Stimulated activated effector memory CD8-positive, alpha-beta T cell treated with anti-CD3 and anti-CD28 coated beads, Interleukin-12 subunit alpha, Interleukin-12 subunit beta, amount 100 ng/mL, for 72 hours (primary cell): ENCODE results near the gene RASD1.
A peak's percentile ranks its signal among the peaks of the same experiment; 100 is the strongest.

Experiments
- ATAC-seq: fragments of 150-1000 bp; cut with Tn5 transposase; 2 replicates; pipeline ENCODE4 v1.10.0; 2021
- DNase-seq, 2 donors: peaks; one replicate each; pipeline ENCODE4 v3.0.0; 2021 to 2022; ENCODE audit warnings: low spot score in 2 of 2
- H3K27ac Mint-ChIP-seq: one replicate; pipeline ENCODE4 v1.8.0; 2022; ENCODE audit warnings: mild to moderate bottlenecking, mixed read lengths
- H3K36me3 Mint-ChIP-seq: one replicate; pipeline ENCODE4 v1.8.0; 2022; ENCODE audit warnings: mild to moderate bottlenecking, mixed read lengths
- H3K4me1 Mint-ChIP-seq: one replicate; pipeline ENCODE4 v1.8.0; 2022; ENCODE audit warnings: mixed read lengths
- H3K4me3 Mint-ChIP-seq: one replicate; pipeline ENCODE4 v1.8.0; 2022; ENCODE audit warnings: mild to moderate bottlenecking, mixed read lengths
- H3K9me3 Mint-ChIP-seq: one replicate; pipeline ENCODE4 v1.8.0; 2022; ENCODE audit warnings: mixed read lengths

Gene RASD1

GRCh38 chr17:17532991-17533390 lies 36.8 kb upstream of the RASD1 start:
- ATAC-seq = no peak

DNA sequence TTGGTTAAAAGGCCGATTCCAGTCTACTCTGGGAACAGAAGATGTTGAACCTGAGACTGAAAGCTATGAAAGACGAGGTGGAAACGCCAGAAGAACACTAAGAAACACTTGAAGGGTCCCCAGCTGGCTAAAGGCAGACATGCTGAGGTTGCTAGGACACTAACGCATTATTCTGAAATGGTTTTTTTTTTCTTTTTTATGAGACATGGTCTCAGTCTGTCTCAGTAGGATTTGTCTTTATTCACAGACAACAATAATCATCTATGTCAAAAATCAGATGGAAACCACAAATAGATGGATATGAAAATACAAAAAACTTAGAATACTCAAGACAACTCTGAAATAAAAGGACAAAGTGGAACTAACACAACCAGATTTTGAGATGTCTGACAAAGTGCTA lies 35.0 kb upstream of the RASD1 start:
- Mint-ChIP-seq H3K4me1 (no peaks in the 10 kb centered on the region), H3K27ac (no peak overlapping the region), H3K9me3 (no peaks in the 10 kb centered on the region), H3K4me3 (no peak overlapping the region), H3K36me3 (no peaks in the 10 kb centered on the region)
- no peak for ATAC-seq
- no peak for DNase-seq

More at GRCh38 chr17:17532991-17533390, 36.8 kb upstream of the RASD1 start:
- no peaks in the 10 kb centered on the region for H3K9me3 Mint-ChIP-seq
- H3K4me1 Mint-ChIP-seq = no peaks in the 10 kb centered on the region
- H3K36me3 Mint-ChIP-seq = no peaks in the 10 kb centered on the region
- DNase-seq = no peak
- no peak overlapping the region for H3K27ac Mint-ChIP-seq
- no peak overlapping the region for H3K4me3 Mint-ChIP-seq

GRCh38 chr17:17528696-17529652 lies 32.8 kb upstream of the RASD1 start:
- Mint-ChIP-seq H3K9me3 (no peaks in the 10 kb centered on the region), H3K4me1 (no peaks in the 10 kb centered on the region), H3K4me3 (no peak overlapping the region), H3K27ac (no peak overlapping the region), H3K36me3 (no peaks in the 10 kb centered on the region)
- ATAC-seq = no peak
- DNase-seq = no peak

DNA sequence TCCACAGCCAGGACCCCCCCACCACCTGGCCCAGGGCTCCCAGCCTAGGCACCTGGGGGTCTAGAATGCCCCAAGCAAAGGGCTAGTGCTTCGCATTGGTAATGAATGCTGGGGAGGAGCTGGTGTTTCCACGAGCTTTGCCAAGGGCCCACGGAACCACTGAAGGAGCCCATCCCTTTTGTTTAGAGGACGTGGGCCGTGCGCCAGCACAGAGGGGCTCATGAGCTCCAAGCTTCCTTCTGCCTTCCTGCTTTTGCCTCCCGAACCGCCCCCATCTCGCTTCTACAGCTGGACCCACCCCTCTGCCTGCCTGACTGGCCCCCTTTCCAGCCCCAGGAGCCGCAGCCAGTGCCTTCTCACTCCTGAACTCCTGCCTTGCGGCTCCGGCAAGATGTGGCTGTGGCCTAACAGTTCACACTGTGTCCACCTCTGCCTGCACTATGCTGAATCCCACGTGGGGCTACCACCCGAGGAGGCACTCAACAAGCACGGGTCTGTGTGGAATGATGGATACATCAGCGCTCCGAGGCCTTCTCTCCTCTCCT lies 31.8 kb upstream of the RASD1 start:
- Mint-ChIP-seq H3K4me1 (no peaks in the 10 kb centered on the region), H3K4me3 (no peak overlapping the region), H3K36me3 (no peaks in the 10 kb centered on the region), H3K9me3 (no peaks in the 10 kb centered on the region), H3K27ac (no peak overlapping the region)
- ATAC-seq (no peak), DNase-seq (no peak)

GRCh38 chr17:17527534-17527933 lies 31.3 kb upstream of the RASD1 start:
- no peak overlapping the region for H3K4me3 Mint-ChIP-seq
- H3K4me1 Mint-ChIP-seq = no peaks in the 10 kb centered on the region
- no peak for ATAC-seq

DNA sequence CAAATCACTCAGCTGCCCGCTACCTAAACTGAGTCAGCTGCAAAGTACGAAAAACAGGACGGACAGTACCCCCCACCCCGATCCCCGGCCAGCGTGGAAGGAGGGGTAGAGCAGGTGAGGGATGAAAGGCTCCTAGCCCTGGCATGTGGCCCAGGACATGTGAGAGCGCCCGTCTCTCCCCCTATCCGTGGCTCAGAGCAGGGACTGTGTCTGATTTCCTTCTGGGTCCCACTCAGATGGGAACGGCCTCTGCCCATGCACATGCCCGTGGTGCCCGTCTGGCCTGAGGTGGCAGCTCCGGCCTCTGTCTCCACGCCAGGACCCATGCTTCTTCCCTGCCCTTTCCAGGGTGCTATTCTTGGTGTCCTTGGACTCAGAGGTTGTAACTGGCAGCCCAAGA lies 30.2 kb upstream of the RASD1 start:
- H3K4me1 Mint-ChIP-seq = no peaks in the 10 kb centered on the region
- no peak for DNase-seq
- no peaks in the 10 kb centered on the region for H3K36me3 Mint-ChIP-seq
- no peak overlapping the region for H3K27ac Mint-ChIP-seq
- no peaks in the 10 kb centered on the region for H3K9me3 Mint-ChIP-seq
- no peak for ATAC-seq
- no peak overlapping the region for H3K4me3 Mint-ChIP-seq

More at GRCh38 chr17:17527534-17527933, 31.3 kb upstream of the RASD1 start:
- Mint-ChIP-seq H3K36me3 (no peaks in the 10 kb centered on the region), H3K27ac (no peak overlapping the region), H3K9me3 (no peaks in the 10 kb centered on the region)
- no peak for DNase-seq

DNA sequence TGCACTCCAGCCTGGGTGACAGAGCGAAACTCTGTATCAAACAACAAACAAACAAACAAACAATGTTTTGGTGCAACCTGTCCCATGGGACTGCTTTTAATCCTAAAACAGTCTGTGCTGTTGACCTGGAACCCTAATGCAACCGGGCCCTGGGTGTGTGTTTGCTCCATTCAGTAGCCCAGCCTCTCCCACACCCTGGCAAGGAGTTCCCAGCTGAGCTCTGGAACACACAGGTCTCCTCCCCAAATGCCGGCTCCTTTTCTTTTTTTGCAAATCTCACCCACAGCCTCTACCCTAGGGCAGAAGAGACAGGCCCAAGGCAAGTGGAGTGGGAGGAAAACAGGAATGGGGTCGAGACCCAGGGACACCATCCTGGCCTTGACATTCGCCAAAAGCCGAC lies 29.8 kb upstream of the RASD1 start:
- DNase-seq (no peak), ATAC-seq (no peak)
- no peak overlapping the region for H3K27ac Mint-ChIP-seq
- no peaks in the 10 kb centered on the region for H3K36me3 Mint-ChIP-seq
- no peak overlapping the region for H3K4me3 Mint-ChIP-seq
- no peaks in the 10 kb centered on the region for H3K9me3 Mint-ChIP-seq
- H3K4me1 Mint-ChIP-seq = no peaks in the 10 kb centered on the region

DNA sequence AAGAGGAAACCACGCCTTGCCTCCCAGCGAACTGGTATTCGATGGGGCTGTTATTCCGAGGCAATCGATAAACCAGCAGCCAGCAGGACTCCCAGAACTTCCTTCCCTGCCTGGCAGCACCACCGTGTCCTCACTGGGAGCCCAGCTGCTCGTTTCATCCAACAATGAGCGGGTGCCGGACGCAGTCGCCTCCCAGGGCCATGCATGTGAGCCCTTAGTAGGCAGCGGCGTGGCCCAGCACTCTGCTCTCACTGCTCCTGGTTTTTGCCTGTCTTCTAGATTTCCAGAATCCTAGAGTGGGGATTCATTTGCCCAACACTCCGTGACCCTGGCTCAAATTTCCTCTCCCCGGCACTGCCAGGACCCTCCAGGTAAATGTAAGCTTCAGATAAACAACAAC lies 29.1 kb upstream of the RASD1 start:
- ATAC-seq (no peak), DNase-seq (no peak)
- H3K27ac Mint-ChIP-seq = peak overlapping the region; percentile 43
- no peaks in the 10 kb centered on the region for H3K4me1 Mint-ChIP-seq
- H3K9me3 Mint-ChIP-seq = no peaks in the 10 kb centered on the region
- H3K4me3 Mint-ChIP-seq = no peak overlapping the region
- no peaks in the 10 kb centered on the region for H3K36me3 Mint-ChIP-seq

DNA sequence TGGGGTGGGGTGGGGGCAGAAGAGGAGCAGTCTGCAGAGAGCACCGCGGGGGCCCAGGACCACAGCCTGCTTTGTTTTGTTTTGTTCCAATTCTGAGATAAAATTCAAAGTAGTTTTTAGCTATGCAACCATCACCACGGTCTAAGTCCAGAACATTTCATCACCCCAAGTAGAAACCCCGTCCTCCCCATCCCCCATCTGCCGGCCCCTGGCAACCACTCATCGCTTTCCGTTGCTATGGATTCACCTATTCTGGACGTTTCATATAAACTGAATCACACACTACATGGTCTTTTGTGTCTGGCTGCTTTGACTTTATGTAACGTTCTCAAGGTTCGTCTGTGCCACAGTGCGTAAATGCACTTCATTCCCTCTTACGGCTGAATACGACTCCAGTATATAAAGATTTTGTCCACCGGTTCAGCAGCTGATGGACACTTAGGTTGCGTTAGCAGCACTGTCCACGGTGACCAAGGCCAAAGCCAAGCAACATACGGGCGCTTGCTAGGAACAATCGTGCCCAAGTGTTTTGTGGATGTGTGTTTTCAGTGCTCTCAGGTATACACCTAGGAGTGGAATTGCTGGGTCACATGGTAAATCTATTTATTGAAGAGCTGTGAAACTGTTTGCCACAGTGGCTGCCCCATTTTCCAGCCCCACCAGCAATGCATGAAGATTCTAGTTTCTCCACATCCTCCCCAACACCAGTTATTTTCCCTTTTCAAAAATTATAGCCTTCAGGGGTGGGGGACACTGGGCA lies 27.7 kb upstream of the RASD1 start:
- H3K4me3 Mint-ChIP-seq = no peak overlapping the region
- DNase-seq (no peak), ATAC-seq (no peak)
- H3K36me3 Mint-ChIP-seq = no peaks in the 10 kb centered on the region
- H3K9me3 Mint-ChIP-seq = no peaks in the 10 kb centered on the region
- no peaks in the 10 kb centered on the region for H3K4me1 Mint-ChIP-seq
- H3K27ac Mint-ChIP-seq = no peak overlapping the region

DNA sequence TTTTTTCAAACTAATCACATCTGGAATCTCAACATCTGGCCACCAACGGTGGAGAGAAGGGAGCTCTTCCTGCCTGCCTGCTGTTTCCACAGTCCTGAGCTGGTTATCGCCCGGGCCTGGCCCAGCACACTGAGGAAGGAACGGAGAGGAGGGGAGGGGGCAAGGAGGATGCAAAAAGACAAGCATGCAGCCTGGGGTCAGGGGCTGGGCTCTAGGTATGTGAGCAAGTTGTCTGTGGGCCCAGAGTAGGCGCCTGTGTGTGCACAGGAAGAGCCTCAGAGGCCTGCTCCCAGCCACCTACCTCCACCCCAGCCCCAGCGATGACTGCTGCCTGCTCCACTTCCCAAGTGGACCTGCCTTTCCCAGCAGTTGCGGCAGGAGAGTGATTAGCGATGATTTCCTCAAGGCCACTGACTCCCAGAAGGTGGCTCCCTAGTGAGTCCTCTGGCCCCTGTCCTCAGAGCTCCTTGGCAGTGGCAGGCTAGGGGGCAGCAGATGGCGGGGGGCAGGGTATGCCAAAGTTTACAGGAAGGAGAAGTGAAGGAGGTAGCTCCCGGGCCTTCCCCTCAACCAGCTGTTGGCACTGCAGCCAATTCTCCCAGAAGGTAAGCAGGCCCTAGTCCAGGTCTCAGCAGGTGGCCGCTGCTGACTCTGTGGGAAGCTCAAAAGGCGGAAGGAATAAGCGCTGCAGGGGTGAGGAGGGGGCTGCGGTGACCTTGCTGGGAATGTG lies 27.0 kb upstream of the RASD1 start:
- no peaks in the 10 kb centered on the region for H3K4me1 Mint-ChIP-seq
- H3K36me3 Mint-ChIP-seq = no peaks in the 10 kb centered on the region
- no peak overlapping the region for H3K27ac Mint-ChIP-seq
- ATAC-seq (no peak), DNase-seq (no peak)
- H3K4me3 Mint-ChIP-seq = no peak overlapping the region
- no peaks in the 10 kb centered on the region for H3K9me3 Mint-ChIP-seq

DNA sequence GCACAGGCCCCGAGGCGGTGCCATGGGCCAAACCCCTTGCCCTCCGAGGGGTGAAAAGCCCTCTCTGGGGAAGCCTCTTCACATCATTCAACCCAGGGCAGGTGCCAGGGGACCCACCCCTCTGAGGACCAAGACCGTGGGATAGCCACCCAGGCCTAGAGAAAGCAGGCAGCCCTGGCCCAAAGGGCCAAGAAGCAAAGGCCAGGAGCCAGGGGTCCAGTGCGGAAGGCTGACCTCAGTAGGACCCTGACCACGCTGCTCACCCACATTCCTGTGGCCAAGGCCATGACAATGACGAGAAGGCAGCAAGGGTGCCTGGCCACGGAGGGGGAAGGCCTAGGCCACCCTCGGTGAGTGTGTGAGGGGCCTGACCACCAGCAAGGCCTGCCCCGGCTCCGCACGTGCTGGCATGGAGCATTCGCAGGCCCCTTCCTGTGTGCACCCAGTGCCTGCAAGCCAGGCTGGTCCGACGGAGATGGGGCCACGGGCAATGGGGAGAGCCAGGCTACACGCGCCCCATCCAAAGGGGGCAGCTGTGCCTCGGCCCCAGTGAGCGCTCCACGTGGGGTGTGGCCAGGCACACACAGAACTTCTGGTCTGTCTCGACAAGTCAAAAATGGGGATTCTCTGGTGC lies 24.5 kb upstream of the RASD1 start:
- Mint-ChIP-seq H3K4me1 (no peaks in the 10 kb centered on the region), H3K4me3 (no peak overlapping the region), H3K36me3 (no peaks in the 10 kb centered on the region), H3K9me3 (no peaks in the 10 kb centered on the region), H3K27ac (no peak overlapping the region)
- ATAC-seq (no peak), DNase-seq (no peak)

GRCh38 chr17:17519886-17520285 lies 23.7 kb upstream of the RASD1 start:
- Mint-ChIP-seq H3K36me3 (no peaks in the 10 kb centered on the region), H3K4me1 (no peaks in the 10 kb centered on the region), H3K4me3 (no peak overlapping the region), H3K9me3 (no peaks in the 10 kb centered on the region), H3K27ac (no peak overlapping the region)
- no peak for DNase-seq
- ATAC-seq = no peak

GRCh38 chr17:17518951-17519350 lies 22.8 kb upstream of the RASD1 start:
- Mint-ChIP-seq H3K36me3 (no peaks in the 10 kb centered on the region), H3K9me3 (no peaks in the 10 kb centered on the region), H3K4me3 (no peak overlapping the region), H3K27ac (no peak overlapping the region), H3K4me1 (no peaks in the 10 kb centered on the region)
- ATAC-seq = no peak
- DNase-seq = no peak

DNA sequence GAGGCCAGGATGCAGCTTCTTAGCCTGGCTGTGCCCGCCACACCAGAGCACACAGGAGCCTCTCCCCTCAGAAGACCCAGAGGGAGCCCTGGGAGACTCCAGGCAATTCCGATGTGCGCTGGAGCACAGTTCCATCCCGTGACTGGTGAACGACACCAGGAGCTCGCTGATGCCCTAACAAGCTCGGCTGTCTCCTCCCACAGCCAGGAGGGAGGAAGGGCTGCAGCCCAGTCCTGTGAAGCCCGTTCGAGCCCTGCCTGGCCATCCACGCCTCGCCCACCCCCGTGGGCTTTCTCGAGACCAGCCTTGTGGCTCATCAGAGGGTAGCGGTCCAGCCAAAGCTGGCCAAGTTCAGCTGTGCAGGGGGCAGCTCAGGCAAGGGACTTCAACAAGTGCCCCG lies 21.8 kb upstream of the RASD1 start:
- H3K36me3 Mint-ChIP-seq = no peaks in the 10 kb centered on the region
- ATAC-seq (no peak), DNase-seq (no peak)
- no peaks in the 10 kb centered on the region for H3K9me3 Mint-ChIP-seq
- no peaks in the 10 kb centered on the region for H3K4me1 Mint-ChIP-seq
- no peak overlapping the region for H3K27ac Mint-ChIP-seq
- no peak overlapping the region for H3K4me3 Mint-ChIP-seq
